Stimulated activated CD4-positive, alpha-beta T cell treated with anti-CD3 and anti-CD28 coated beads, Interleukin-1b, Interleukin-23, amount 100 ng/mL, for 48 hours (primary cell): ENCODE measurements around the gene ARID5B.

Experiments
- DNase-seq: peaks from one replicate; pipeline ENCODE4 v3.0.0-alpha.2; 2020

The ARID5B gene

GRCh38 chr10:62109587-62110293 is 208.2 kb downstream of the ARID5B start:
- no peak for DNase-seq

- DNase-seq = no peak
Observed at GRCh38 chr10:62112300-62112699, 210.8 kb downstream of the ARID5B start.

GRCh38 chr10:62112963-62113362 is 211.5 kb downstream of the ARID5B start:
- no peak for DNase-seq

DNA sequence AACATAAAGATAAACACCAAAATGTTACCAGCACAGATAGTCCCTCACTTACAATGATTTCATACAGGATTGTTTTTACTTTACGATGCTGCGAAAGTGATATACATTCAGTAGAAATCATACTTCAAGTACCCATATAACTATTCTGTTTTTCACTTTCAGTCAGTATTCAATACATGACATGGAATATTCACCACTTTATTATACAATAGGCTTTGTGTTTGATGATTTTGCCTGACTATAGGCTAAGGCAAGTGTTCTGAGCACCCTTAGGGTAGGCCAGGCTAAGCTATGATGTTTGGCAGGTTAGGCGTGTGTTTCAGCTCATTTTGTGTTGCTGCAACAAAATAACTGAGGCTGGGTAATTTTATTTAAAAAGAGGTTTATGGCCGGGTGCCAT is 212.2 kb downstream of the ARID5B start:
- no peak for DNase-seq

DNA sequence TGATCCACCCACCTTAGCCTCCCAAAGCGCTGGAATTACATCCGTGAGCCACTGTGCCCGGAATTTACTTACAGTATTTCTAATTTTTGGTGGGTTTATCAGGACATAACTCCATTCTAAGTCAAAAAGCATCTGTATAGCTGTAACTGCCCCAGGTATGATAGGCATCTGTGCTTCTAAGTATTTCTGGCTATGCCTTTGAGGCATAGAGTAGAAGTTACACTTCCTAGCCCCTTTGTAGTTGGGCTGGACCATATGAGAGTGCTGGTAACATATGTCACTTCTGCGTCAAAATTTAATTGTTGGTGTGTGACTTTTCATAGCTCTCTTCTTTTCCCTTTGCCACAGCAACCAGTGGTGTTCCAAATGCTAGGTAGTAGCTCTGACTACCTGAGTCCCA is 213.8 kb downstream of the ARID5B start:
- DNase-seq = no peak

DNA sequence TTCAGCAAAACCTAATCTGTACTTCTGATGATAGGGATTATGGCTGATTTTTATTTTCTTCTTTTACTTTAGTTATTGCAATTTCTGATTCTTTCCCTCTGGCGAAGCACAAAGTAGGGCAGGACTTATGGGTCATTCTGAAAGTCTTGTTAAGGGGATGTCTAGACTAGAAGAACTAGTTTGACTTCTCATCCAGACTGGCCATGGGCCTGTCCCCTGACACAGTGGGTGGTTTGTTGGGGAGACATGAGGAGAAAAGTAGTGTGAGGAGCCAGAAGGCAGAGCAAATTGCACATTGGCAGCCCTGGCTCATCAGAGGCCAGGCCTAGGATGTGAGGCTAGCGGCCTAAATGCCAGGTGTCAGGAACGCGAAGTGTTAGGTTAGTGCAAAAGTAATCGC is 214.3 kb downstream of the ARID5B start:
- no peak for DNase-seq

DNA sequence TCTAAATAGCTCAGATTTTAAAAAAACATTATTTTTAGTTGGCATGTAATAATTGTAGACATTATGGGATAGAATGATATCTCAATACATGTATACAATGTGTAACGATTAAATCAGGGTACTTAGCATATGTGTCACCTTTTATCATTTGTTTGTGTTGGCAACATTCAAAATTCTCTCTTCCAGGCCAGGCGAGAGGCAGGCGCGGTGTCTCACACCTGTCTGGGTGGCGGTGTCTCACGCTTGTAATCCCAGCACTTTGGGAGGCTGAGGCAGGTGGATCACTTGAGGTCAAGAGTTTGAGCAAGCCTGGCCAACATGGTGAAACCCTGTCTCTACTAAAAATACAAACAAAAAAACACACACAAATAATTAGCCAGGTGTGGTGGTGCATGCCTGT is 215.4 kb downstream of the ARID5B start:
- no peak for DNase-seq

DNA sequence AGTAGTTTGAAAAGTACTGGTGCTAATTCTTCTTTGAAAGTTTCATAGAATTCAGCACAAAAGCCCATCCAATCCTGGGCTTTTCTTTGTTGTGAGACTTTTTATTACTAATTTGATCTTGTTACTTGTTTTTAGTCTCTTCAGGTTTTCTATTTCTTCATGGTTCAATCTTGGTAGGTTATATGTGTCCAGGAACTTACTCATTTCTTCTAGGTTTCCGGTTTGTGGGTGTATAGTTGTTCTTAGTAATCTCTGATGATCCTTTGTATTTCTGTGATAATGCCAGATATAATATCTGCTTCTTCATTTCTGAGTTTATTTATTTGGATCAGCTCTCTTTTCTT is 219.7 kb downstream of the ARID5B start:
- no peak for DNase-seq

DNA sequence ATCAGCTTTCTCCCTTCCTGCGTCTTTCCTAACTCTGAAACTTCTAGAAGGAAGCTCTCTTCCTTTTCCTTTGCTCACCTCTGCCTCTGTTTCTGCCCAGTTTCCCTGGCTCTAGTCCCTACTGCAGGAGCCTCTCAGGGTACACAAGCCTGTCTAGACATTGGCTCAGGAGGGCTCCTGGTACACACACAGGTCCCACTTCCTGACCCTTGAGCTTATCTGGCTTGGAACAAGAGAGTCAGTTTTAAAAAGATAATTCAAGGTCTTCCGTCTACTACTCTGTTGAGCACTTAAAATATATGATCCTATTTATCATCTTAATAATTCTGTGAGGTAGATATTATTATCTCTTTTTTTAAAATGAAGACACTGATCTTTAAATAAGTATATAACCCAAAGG is 226.5 kb downstream of the ARID5B start:
- no peak for DNase-seq

DNA sequence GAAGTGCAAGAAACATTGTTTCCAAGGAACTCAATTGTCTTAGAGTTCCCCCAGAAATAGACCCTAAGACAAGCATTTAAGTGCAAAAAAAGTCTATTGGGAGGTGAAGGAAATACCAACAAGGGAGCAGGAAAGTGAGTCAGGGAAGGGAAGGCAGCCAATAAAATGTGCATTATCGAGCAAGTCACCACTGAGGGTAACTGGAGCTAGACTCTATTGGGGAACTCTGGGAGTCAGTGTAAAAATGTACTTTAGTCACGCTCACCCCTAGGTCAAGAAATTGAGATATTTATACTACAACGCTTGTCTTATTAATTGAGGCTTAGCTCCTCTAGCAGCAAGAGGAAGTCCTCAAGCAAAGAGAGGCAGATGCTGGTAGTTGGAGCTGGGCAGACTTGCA is 229.4 kb downstream of the ARID5B start:
- no peak for DNase-seq

- no peak for DNase-seq
Observed at GRCh38 chr10:62131724-62132123, 230.2 kb downstream of the ARID5B start.

DNA sequence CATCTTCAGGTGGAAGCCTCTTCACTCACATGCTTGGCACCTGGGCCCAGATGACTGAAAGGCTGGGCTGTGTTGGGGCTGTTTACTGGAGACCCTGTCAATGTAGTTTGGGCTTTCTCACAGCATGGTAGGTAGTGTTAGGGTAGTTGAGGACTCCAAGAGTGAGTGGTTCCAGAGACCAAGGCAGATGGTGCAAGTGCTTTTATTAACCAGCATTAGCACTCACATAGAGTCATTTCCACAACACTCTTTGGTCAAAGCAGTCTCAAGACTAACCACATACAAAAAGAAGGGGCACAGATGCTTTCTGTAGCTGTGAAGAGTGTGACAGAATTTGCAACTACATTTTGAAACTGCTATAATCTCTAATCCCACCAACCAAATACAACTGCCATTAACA is 232.1 kb downstream of the ARID5B start:
- no peak for DNase-seq

GRCh38 chr10:62136931-62137330 is 235.4 kb downstream of the ARID5B start:
- no peak for DNase-seq
